ENCODE results near the gene CCNI.

DNA sequence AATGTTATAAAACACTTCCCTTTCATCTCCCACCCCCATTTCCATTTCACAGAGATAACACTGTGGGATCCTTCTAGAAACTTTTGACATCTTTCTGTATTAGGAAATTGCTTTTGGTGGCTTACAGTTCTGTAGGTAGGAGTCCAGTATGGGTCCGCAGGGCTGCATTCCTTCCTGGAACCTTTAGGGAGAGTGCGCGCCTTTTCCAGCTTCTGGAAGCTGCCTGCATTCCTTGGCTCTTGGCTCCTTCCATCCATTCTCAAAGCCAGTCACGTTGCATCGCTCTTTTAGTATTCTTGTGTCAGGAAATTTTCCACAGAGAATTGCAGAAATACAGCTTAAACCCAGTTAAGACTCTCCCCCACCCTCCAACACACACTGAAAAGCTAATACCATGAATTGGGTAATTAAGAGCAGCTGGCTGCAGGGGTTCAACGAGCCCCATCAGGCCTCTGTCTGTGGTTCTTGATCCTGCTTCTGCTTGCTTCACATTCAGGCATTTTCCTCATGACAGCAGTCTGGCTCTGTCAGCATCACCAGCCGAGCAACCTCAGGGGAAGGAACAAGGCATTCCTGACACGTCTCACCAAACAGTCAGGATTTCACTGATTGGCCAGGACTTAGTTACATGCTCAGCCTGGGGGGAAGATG lies 77.4 kb downstream of the CCNI start:
- no peak for TF ChIP-seq EZH2 (IDR thresholded peaks at IDR 0.05)
- TF ChIP-seq, protein P1, sequence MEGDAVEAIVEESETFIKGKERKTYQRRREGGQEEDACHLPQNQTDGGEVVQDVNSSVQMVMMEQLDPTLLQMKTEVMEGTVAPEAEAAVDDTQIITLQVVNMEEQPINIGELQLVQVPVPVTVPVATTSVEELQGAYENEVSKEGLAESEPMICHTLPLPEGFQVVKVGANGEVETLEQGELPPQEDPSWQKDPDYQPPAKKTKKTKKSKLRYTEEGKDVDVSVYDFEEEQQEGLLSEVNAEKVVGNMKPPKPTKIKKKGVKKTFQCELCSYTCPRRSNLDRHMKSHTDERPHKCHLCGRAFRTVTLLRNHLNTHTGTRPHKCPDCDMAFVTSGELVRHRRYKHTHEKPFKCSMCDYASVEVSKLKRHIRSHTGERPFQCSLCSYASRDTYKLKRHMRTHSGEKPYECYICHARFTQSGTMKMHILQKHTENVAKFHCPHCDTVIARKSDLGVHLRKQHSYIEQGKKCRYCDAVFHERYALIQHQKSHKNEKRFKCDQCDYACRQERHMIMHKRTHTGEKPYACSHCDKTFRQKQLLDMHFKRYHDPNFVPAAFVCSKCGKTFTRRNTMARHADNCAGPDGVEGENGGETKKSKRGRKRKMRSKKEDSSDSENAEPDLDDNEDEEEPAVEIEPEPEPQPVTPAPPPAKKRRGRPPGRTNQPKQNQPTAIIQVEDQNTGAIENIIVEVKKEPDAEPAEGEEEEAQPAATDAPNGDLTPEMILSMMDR (IDR thresholded peaks at IDR 0.05), result no peak

Measured in neural progenitor cell (in vitro differentiated cells).